Ecto neural progenitor cell (in vitro differentiated cells): ENCODE measurements around the gene ATP8B2.
A peak's percentile ranks its signal among the peaks of the same experiment; 100 is the strongest.
"Not testable (repeated sequence)": the region's sequence is repeated elsewhere in the genome, so short reads cannot be mapped to it uniquely, and the experiment has no call there.

Source experiments
- DNase-seq: peaks from one replicate; pipeline ENCODE4 v3.0.0-alpha.2; 2018; ENCODE audit warnings: low spot score

The ATP8B2 gene, protein sequence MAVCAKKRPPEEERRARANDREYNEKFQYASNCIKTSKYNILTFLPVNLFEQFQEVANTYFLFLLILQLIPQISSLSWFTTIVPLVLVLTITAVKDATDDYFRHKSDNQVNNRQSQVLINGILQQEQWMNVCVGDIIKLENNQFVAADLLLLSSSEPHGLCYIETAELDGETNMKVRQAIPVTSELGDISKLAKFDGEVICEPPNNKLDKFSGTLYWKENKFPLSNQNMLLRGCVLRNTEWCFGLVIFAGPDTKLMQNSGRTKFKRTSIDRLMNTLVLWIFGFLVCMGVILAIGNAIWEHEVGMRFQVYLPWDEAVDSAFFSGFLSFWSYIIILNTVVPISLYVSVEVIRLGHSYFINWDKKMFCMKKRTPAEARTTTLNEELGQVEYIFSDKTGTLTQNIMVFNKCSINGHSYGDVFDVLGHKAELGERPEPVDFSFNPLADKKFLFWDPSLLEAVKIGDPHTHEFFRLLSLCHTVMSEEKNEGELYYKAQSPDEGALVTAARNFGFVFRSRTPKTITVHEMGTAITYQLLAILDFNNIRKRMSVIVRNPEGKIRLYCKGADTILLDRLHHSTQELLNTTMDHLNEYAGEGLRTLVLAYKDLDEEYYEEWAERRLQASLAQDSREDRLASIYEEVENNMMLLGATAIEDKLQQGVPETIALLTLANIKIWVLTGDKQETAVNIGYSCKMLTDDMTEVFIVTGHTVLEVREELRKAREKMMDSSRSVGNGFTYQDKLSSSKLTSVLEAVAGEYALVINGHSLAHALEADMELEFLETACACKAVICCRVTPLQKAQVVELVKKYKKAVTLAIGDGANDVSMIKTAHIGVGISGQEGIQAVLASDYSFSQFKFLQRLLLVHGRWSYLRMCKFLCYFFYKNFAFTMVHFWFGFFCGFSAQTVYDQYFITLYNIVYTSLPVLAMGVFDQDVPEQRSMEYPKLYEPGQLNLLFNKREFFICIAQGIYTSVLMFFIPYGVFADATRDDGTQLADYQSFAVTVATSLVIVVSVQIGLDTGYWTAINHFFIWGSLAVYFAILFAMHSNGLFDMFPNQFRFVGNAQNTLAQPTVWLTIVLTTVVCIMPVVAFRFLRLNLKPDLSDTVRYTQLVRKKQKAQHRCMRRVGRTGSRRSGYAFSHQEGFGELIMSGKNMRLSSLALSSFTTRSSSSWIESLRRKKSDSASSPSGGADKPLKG

DNA sequence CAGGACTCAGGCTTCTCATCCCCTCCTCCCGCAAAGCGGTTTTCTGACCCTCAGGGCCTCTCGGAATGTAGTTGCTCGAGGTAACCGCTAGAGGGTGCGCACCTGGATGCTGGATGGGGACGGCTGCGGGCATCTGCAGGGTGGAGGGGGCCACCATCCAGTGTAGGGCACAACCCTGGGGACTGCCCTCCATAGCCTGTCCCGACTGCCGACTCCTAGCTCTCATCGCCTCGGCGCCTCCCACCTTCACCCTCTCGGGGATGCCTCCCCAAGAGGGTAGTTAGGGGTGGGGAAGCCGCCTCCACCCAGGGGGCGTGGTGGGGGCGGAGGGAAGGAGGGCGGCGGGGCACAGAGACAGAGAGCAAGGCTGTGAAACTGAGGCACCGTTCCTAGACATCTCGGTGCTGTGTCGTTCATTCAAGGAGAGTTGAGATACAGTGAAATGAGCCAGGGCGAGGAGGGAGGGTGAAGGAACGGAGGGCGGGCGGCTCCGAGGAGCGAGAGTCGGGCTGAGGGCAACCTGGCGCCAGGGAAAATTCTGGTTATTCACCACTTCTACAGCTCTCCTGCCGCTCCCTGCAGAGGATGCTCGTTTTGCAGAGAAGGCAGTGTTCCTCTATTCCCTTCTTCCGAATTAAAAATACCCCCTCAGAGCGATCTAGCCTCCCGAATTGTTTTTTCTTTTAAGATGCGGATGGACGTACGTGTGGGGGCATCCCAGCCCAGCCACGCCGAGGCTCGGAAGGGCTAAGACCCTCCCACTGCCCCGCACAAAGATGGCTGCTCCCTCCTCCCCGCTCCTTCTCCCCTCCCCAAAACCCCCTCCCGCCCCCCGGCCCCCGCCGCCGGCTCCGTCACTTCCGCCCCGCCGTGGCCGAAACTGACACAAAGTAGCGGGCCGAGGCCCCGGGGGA is at the start of gene ATP8B2:
ATP8B2 (plus strand) TSS at position 857 of the 914 bp plus-strand sequence. CDS start 2,617 bp downstream, outside the sequence.
- peak; percentile 89 for DNase-seq

DNA sequence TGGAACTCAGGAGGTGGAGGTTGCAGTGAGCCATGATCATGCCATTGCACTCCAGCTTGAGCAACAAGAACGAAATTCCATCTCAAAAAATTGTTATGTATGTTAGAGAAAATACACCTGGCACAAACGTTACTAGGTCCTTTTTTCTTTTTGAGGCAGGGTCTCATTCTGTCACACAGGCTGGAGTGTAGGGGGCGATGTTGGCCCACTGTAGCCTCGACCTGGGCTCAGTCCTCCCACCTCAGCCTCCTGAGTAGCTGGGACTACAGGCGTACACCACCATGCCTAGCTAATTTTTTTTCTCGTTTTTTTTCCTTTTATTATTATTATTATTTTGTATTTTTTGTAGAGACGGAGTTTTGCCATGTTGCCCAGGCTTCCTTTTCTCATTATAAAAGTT is 48.5 kb upstream of the ATP8B2 start:
- no peak for DNase-seq

DNA sequence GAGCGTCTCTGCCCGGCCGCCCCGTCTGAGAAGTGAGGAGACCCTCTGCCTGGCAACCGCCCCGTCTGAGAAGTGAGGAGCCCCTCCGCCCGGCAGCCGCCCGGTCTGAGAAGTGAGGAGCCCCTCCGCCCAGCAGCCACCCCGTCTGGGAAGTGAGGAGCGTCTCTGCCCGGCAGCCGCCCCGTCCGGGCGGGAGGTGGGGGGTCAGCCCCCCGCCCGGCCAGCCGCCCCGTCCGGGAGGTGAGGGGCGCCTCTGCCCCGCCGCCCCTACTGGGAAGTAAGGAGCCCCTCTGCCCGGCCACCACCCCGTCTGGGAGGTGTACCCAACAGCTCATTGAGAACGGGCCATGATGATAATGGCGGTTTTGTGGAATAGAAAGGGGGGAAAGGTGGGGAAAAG is 37.7 kb upstream of the ATP8B2 start:
- DNase-seq: not testable (repeated sequence)

DNA sequence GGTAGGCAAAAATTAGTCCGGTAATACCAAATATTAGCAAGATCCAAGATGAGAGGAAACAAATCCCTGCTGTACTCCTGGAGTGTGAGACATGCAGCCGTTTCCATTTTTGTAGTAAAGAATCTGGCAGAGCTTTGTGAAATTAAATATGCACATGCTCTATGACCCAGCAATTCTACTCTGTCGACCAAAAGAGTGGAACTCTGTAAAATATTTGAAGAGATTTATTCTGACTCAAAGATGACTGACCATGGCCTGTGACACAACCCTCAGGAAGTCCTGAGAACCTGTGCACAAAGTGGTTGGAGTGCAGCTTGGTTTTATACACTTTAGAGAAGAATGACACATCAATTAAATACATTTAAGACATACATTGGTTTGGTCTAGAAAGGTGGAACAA is 36.7 kb upstream of the ATP8B2 start:
- no peak for DNase-seq

DNA sequence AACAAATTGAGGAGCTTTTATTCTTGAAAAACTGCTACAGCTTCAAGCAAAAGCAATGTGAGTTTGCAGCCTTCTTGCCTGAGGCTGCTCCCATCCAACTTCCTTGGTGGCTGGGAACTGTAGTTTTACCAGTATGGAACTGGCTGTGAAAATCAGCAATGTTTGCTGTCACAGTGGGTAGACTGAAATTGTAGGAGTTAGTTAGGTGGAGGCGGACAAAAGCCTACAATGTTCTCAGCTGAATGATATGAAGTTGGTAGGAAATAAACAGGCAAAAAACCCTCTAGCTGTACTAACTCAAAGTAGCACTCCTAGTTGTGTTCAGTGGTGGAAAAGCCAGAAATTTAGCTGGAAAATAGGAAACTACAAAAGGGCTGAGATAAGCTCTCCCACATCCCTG is 34.4 kb upstream of the ATP8B2 start:
- DNase-seq: no peak

DNA sequence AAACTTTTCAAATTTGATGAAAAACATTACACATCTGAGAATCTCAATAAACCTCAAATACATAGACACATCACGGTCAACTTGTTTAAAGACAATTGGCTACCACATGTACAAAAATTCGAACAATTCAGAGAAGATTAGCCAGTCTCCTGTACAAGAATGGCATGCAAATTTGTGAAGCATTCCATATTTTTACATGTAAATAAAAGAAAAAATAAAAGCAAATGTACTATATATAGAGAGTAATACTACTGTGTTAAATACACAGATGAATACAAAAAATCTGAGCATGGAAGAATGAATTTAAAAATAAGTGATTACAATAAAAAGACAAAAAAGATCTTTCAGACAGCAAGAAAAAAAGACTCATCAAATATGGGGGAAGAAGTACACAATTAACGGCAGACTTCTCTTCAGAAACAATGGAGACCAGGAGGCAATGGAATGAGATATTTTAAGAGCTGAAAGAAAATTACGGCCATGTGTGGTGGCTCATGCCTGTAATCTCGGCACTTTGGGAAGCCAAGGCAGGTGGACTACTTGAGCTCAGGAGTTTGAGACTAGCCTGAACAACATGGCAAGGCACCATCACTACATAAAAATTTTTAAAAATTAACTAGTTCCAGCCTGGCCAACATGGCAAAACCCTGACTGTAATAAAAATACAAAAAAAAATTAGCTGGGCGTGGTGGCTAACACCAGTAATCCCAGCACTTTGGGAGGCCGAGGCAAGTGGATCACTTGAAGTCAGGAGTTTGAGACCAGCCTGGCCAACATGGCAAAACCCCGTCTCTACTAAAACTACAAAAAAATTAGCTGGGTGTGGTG is 29.7 kb upstream of the ATP8B2 start:
- DNase-seq: no peak

DNA sequence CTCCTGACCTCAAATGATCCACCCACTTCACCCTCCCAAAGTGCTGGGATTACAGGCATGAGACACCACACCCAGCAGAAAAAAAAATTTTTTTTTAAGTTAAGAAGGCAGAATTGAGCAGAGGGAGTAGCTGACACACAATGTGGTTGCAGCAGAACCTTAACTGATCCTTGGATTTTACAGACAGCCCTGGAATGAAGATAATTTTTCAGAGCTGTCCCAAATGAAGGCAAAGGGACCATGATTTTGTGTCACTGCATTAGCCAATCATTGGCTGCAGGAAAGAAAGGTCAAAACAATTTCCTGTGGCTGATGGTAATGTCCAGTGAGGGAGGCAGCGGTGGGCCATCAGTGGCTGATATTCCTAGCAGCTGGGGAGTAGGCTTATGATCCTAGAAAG is 23.7 kb upstream of the ATP8B2 start:
- no peak for DNase-seq

DNA sequence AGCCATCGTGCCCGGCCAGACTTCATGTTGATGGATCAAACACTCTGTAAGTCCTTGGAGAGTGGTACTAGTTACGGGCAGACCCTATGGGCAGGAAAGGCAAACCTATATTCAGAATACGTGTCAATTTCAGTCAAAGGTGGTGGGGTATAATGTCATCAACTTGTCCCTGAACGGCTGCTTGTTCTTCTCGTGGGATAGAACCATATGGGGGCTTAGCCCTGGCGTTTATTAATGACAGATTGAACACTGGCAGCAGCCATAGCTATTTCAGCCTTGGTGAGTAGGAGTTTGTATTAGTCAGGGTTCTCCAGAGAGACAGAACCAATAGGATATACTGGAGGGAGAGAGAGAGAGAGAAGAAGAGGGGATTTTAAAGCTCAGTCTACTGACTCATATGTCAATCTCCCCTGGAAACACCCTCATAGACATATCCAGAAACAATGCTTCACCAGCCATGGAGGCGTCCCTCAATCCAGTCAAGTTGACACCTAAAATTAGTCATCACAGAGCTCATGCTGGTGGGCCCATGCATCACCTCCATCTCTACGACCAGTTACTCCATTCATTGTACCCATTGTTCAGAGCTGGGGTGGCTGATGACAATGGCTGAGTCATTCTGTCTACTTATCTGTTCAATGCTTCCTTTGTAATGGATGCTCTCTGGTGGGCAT is 20.5 kb upstream of the ATP8B2 start:
- no peak for DNase-seq

DNA sequence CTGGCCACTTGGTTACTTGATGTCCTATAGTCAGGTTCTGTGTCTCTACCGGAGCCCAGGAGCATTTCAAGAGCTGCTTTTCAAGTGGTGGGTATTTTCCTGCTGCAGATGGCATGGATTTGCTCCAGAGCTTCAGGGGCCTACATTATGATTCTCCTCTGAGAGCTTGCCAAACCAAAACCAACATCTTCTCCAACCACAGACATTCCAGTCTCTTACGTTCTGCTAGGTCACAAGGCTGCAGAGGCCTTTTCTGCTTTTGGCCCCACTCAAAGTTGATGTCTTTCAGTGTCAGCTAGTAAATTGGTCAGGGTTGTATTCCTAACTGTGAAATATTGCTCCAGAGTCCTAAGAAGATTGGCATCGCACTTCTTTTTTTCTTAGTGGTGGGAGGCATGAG is 19.2 kb upstream of the ATP8B2 start:
- DNase-seq: no peak

DNA sequence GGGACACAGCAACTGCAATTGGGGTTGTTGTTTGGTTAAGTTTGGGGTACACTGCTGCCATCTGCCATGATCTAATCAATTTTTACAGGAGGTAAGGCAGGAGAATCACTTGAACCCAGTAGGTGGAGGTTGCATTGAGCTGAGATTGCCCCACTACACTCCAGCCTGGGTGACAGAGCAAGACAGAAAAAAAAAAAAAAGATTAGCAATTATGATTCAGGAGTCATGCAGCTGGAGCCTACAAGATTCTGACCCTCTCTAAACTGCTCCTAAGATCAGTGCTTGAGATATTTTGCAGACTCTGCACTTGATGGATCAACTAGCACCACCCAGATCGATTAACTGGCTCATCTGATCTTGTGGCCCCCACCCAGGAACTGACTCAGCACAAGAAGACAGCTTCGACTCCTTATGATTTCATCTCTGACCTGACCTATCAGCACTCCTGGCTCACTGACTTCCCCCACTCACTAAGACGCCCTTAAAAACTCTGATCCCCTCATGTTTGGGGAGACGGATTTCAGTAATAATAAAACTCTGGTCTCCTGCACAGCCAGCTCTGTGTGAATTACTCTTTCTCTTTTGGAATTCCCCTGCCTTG is 17.6 kb upstream of the ATP8B2 start:
- not testable (repeated sequence) for DNase-seq

DNA sequence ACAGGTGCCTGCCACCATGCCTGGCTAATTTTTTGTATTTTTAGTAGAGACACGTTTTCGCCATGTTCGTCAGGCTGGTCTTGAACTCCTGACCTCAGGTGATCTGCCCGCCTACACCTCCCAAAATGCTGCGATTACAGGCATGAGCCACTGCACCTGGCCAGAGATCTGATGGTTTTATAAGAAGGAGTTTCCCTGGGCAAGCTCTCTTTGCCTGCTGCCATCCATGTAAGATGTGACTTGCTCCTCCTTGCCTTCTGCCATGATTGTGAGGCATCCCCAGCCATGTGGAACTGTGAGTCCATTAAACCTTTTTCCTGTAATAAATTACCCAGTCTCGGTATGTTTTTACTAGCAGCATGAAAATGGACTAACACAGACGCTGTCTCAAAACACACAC is 16.2 kb upstream of the ATP8B2 start:
- not testable (repeated sequence) for DNase-seq

DNA sequence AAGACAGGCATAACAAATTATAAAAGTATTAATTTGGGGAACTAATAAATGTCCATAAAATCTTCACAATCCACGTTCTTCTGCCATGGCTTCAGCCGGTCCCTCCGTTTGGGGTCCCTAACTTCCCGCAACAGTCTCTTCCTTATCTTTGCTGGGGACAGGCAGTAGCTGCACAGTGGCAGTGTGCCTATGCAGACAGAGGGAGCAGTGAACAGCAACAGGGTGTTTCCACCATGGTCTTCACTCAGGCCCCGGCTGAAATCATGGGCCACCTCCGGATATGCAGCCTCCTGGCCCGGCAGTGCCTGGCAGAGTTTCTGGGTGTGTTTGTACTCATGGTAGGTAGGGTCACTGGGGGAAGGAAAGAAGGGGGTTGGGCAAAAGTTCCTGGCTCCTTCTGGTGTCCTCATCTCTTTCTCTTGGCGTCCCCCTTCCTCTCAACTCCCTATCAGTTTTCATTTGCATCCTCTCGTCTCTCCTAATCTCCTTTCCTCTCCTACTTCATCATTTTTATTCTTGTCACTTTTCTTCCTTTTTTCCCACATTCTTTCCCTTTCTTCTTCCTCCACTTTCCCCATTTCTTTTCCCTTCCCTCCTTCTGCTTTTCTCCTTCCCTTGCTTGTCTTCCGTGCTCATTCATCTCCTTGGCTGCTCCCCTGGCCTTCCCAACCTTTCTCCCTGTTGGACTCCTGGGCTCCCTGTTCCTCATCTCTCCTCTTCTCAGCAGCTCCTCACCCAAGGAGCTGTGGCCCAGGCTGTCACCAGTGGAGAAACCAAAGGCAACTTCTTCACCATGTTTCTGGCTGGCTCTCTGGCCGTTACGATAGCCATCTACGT is 12.9 kb upstream of the ATP8B2 start:
- not testable (repeated sequence) for DNase-seq

DNA sequence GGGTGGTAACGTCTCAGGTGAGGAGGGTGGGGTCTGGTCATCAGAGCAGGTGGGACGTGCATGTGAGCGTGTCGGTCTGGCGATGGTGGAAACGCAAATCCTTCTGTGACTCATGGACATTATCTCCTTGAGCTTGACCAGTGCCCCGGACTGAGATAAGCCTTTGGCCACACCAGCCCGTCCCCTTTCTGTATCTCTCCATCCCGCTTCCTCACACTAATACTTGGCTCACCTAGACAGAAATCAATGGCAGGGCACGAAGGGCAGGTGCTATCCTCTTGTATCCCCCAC is 12.3 kb upstream of the ATP8B2 start:
- no peak for DNase-seq

DNA sequence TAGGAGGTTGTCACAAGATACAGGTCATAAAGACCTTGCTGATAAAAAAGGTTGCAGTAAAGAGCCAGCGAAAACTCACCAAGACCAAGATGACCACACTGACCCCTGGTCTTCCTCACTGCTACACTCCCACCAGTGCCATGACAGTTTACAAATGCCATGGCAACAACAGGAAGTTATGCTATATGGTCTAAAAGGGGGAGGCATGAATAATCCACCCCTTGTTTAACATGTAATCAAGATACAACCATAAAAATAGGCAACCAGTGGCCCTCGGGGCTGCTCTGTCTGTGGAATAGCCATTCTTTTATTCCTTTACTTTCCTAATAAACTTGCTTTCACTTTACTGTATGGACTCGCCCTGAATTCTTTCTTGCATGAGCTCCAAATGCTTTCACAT is 11.1 kb upstream of the ATP8B2 start:
- DNase-seq: not testable (repeated sequence)

DNA sequence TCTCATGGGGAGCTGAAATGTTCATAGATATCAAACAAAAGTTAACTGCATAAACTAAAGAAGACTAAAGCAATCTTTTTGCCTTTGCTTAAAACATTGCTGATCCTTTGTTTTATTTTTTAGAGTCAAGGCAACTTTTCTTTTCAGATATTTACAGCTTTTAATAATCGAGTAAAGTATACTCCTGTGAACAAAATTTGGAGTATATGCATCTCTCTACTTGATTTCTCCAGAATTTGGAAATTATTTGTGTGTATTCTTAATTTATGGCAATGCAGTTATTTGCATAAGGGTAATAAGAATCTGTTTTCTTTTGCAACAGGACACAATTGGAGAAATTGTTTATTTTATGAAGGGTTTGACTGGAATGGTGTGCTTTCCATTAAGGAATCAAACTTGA is 8.6 kb upstream of the ATP8B2 start:
- DNase-seq: no peak

DNA sequence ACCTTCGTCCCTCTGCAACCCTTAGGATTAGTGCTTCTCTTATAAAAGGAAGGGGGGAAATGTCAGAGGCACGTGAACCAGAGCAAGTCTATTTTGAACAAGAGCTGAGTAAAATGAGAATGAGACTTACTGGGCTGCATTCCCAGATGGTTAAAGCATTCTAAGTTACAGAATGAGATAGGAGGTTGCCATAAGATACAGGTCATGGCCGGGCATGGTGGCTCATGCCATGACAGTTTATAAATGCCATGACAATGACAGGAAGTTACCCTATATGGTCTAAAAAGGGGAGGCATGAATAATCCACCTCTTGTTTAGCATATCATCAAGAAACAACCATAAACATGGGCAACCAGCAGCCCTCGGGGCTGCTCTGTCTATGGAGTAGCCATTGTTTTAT is 6.9 kb upstream of the ATP8B2 start:
- no peak for DNase-seq

DNA sequence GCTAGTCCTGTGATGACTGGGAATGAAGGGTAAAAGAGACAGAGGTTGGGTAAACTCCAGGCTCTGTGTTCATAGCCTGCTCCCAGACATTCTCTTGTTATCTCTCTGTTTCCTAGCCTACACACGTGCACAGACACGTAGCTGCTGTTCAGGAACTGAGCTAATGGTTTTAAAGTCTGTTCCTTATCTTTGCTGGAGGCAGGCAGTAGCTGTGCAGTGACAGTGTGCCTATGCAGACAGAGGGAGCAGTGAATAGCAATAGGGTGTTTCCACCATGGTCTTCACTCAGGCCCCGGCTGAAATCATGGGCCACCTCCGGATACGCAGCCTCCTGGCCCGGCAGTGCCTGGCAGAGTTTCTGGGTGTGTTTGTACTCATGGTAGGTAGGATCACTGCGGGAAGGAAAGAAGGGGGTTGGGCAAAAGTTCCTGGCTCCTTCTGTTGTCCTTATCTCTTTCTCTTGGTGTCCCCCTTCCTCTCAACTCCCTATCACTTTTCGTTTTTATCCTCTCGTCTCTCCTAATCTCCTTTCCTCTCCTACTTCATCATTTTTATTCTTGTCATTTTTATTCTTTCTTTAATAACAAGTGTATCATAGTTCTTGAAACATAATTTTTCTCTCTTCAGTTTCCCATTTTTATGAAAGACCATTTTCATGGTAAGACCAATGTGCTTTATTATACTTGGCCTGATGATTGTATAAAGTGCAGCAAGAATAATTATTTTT is 4.3 kb upstream of the ATP8B2 start, which contains the start of gene AQP10:
AQP10 (plus strand) TSS at position 212 of the 727 bp plus-strand sequence; CDS start at position 275, 63 bp downstream.
- DNase-seq: no peak

DNA sequence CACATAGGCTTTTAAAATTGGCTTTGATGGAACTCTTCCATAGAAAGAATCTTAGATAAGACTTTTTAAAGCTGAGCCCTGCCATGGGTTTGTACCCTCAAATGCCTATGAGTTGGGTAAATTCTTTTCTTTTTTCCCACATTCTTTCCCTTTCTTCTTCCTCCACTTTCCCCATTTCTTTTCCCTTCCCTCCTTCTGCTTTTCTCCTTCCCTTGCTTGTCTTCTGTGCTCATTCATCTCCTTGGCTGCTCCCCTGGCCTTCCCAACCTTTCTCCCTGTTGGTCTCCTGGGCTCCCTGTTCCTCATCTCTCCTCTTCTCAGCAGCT is 3.8 kb upstream of the ATP8B2 start:
- DNase-seq: not testable (repeated sequence)
